Neural cell (in vitro differentiated cells): Measurements from ENCODE around the gene RING1. TPM values are rescaled to one million over a fixed set of nuclear protein-coding genes. Genes with fewer than 3 reads are reported as not detected.

Experiments
- H2AFZ ChIP-seq: fragments of 200-600, 300-800 bp; sonication (generic), shearing (Covaris generic); 2 replicates; pipeline ENCODE4 v1.6.0; 2014; ENCODE audit warnings: low read depth, mild to moderate bottlenecking, antibody characterized with exemption, low read length, moderate library complexity
- H3F3A ChIP-seq: fragments of 200-600 bp; shearing (Covaris generic); 2 replicates; pipeline ENCODE4 v1.6.1; 2016; ENCODE audit warnings: mild to moderate bottlenecking, moderate library complexity, mixed read lengths, antibody characterized with exemption, low read length; ENCODE audit not compliant: insufficient read depth, poor library complexity, severe bottlenecking
- H3K27ac ChIP-seq: fragments of 200-600, 300-800 bp; sonication (generic), shearing (Covaris generic); 2 replicates; pipeline ENCODE4 v1.5.1; 2014; ENCODE audit warnings: mild to moderate bottlenecking, low read length, moderate library complexity
- H3K27me3 ChIP-seq: fragments of 300-800, 200-600 bp; sonication (generic), shearing (Covaris generic); 2 replicates; pipeline ENCODE4 v1.6.0; 2014; ENCODE audit warnings: mild to moderate bottlenecking, low read depth, low read length, moderate library complexity; ENCODE audit not compliant: insufficient read depth
- H3K36me3 ChIP-seq: fragments of 300-800, 200-600 bp; sonication (generic), shearing (Covaris generic); 2 replicates; pipeline ENCODE4 v1.5.1; 2014; ENCODE audit warnings: mild to moderate bottlenecking, antibody characterized with exemption, low read length, moderate library complexity; ENCODE audit not compliant: insufficient read depth
- H3K4me2 ChIP-seq: fragments of 300-800, 200-600 bp; sonication (generic), shearing (Covaris generic); 2 replicates; pipeline ENCODE4 v1.6.0; 2014; ENCODE audit warnings: mild to moderate bottlenecking, low read length
- H3K4me3 ChIP-seq: fragments of 300-800, 200-600 bp; sonication (generic), shearing (Covaris generic); 2 replicates; pipeline ENCODE4 v1.5.1; 2014; ENCODE audit warnings: mild to moderate bottlenecking, low read length, moderate library complexity
- H3K79me2 ChIP-seq: fragments of 200-600 bp; shearing (Covaris generic); replicated peaks from 2 replicates; pipeline ENCODE4 v1.6.0; 2014; ENCODE audit warnings: mild to moderate bottlenecking, low read length, moderate library complexity; ENCODE audit not compliant: insufficient read depth
- H3K9ac ChIP-seq: fragments of 300-800, 200-600 bp; sonication (generic), shearing (Covaris generic); 2 replicates; pipeline ENCODE4 v1.6.1; 2016; ENCODE audit warnings: mild to moderate bottlenecking, low read length, mixed read lengths
- H3K9me2 ChIP-seq: fragments of 200-600 bp; shearing (Covaris generic); 2 replicates; pipeline ENCODE4 v1.6.1; 2016; ENCODE audit warnings: mild to moderate bottlenecking, low read length, mixed read lengths; ENCODE audit not compliant: insufficient read depth
- H3K9me3 ChIP-seq: fragments of 200-600, 300-800 bp; sonication (generic), shearing (Covaris generic); 2 replicates; pipeline ENCODE4 v1.6.1; 2016; ENCODE audit warnings: mild to moderate bottlenecking, mixed run types, low read length, moderate library complexity, mixed read lengths
- H4K20me1 ChIP-seq: fragments of 200-600 bp; shearing (Covaris generic); 2 replicates; pipeline ENCODE4 v1.6.1; 2016; ENCODE audit warnings: mild to moderate bottlenecking, mixed run types; ENCODE audit not compliant: insufficient read depth
- EP300 ChIP-seq: fragments of 450-650 bp; conservative IDR thresholded peaks from 2 replicates; pipeline ENCODE4 v1.6.1; 2014; ENCODE audit warnings: antibody characterized with exemption, mild to moderate bottlenecking, moderate library complexity; ENCODE audit not compliant: poor library complexity, severe bottlenecking
- EZH2 ChIP-seq: fragments of 200-600, 300-800 bp; shearing (Covaris generic), sonication (generic); IDR thresholded peaks from 2 replicates; pipeline ENCODE4 v1.6.1; 2014; ENCODE audit warnings: antibody characterized with exemption, low read length, borderline replicate concordance, mild to moderate bottlenecking; ENCODE audit not compliant: insufficient read depth, poor library complexity, severe bottlenecking
- MXI1 ChIP-seq: fragments of 450-650 bp; conservative IDR thresholded peaks from 2 replicates; pipeline ENCODE4 v1.6.1; 2014; ENCODE audit warnings: antibody characterized with exemption, mild to moderate bottlenecking; ENCODE audit not compliant: poor library complexity, severe bottlenecking
- POLR2AphosphoS5 ChIP-seq: IDR thresholded peaks from 2 replicates; pipeline ENCODE4 v1.6.1; 2012
- RAD21 ChIP-seq: fragments of 450-650 bp; conservative IDR thresholded peaks from 2 replicates; pipeline ENCODE4 v1.6.1; 2014; ENCODE audit warnings: antibody characterized with exemption, mild to moderate bottlenecking, moderate library complexity
- SMC3 ChIP-seq: fragments of 450-650 bp; conservative IDR thresholded peaks from 2 replicates; pipeline ENCODE4 v1.6.1; 2014; ENCODE audit warnings: antibody characterized with exemption, mild to moderate bottlenecking, moderate library complexity; ENCODE audit not compliant: poor library complexity
- TAF1 ChIP-seq: IDR thresholded peaks from 2 replicates; pipeline ENCODE4 v1.6.1; 2012; ENCODE audit warnings: low read depth
- polyA plus RNA-seq: library from polyadenylated mRNA; depleted of rRNA; stranded (reverse); fragments of >200 nt; gene quantifications from 2 replicates; pipeline ENCODE4 v1.2.3, GENCODE V29; 2014
- TF ChIP-seq, protein P1 (sequence below): fragments of 450-650 bp; IDR thresholded peaks from 2 replicates; pipeline ENCODE4 v1.5.1; 2014; ENCODE audit warnings: antibody characterized with exemption, mild to moderate bottlenecking, moderate library complexity; ENCODE audit not compliant: poor library complexity, severe bottlenecking
- TF ChIP-seq, protein P2 (sequence below): IDR thresholded peaks from 2 replicates; pipeline ENCODE4 v1.6.1; 2012; ENCODE audit warnings: borderline replicate concordance

The RING1 gene
- polyA plus RNA-seq, 1 donor from 2014 or later = 107 TPM

DNA sequence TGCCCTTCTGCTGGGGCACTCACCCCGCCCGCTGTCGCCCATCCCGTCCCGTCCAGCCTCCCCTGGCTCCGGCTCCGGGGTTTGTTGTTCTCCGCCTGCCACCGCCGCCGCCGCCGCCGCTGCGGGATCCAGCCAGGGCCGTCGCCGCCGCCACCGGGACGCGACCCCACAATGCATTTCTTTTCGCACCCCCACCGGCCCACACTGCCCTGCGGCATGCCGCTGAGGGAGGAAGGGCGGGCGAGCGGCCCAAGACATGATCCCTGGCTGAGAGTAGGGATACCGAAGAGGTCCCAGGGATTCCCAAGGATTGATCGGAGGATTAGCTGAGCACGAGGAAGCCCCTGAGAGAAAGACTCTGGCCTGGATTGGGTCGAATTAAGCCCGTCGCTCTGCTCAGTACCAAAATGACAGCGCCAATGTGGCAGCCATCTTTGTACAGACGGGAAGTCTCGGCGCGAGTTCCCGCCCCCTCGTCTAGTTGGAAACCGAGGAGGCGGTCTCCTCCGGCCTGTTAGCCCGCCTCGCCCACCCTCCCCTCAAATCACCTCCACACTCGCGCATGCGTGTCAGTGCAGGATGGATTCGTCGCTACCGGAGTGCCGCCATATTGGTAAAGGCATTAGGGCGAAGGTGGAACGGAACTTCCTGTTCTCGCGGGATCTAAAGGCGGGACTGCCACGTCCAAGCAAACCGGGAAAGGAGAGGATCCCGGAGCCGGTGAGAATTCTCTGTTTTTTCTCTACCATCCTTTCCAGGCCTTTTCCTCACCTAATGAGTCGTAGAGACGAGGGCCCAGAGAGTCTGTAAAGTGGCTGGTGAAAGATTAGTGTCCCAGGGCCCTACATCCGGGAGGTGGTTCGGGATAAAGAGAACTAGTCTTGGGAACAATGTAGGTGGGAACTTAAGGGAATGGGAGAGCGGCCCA, 7.8 kb upstream of the RING1 start, which contains the start of the genes RXRB and SLC39A7:
Gene RXRB, minus strand, starts transcription at position 447 of the 928 bp plus-strand sequence. Its CDS starts 189 bp downstream, at position 258.
Gene SLC39A7, plus strand, starts transcription at position 649 of the 928 bp plus-strand sequence. CDS start 379 bp downstream, outside the sequence.
- H4K20me1 ChIP-seq = no peaks in the 10 kb centered on the region
- no peaks in the 10 kb centered on the region for H3F3A ChIP-seq
- H3K27me3 ChIP-seq = no peaks in the 10 kb centered on the region
- H3K36me3 ChIP-seq = peaks cover 7% of the 10 kb centered on the region
- H3K79me2 ChIP-seq = peaks cover 34% of the 10 kb centered on the region
- H2AFZ ChIP-seq = peak within 1 kb of the TSS; percentile 73
- peak within 1 kb of the TSS; percentile 98 for H3K27ac ChIP-seq
- TF ChIP-seq EZH2 = no peak
- peak; percentile 94 for TF ChIP-seq POLR2AphosphoS5
- TF ChIP-seq, protein P1, sequence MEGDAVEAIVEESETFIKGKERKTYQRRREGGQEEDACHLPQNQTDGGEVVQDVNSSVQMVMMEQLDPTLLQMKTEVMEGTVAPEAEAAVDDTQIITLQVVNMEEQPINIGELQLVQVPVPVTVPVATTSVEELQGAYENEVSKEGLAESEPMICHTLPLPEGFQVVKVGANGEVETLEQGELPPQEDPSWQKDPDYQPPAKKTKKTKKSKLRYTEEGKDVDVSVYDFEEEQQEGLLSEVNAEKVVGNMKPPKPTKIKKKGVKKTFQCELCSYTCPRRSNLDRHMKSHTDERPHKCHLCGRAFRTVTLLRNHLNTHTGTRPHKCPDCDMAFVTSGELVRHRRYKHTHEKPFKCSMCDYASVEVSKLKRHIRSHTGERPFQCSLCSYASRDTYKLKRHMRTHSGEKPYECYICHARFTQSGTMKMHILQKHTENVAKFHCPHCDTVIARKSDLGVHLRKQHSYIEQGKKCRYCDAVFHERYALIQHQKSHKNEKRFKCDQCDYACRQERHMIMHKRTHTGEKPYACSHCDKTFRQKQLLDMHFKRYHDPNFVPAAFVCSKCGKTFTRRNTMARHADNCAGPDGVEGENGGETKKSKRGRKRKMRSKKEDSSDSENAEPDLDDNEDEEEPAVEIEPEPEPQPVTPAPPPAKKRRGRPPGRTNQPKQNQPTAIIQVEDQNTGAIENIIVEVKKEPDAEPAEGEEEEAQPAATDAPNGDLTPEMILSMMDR = no peak
- TF ChIP-seq SMC3 = no peak
- peak; percentile 86 for TF ChIP-seq MXI1
- TF ChIP-seq, protein P2, sequence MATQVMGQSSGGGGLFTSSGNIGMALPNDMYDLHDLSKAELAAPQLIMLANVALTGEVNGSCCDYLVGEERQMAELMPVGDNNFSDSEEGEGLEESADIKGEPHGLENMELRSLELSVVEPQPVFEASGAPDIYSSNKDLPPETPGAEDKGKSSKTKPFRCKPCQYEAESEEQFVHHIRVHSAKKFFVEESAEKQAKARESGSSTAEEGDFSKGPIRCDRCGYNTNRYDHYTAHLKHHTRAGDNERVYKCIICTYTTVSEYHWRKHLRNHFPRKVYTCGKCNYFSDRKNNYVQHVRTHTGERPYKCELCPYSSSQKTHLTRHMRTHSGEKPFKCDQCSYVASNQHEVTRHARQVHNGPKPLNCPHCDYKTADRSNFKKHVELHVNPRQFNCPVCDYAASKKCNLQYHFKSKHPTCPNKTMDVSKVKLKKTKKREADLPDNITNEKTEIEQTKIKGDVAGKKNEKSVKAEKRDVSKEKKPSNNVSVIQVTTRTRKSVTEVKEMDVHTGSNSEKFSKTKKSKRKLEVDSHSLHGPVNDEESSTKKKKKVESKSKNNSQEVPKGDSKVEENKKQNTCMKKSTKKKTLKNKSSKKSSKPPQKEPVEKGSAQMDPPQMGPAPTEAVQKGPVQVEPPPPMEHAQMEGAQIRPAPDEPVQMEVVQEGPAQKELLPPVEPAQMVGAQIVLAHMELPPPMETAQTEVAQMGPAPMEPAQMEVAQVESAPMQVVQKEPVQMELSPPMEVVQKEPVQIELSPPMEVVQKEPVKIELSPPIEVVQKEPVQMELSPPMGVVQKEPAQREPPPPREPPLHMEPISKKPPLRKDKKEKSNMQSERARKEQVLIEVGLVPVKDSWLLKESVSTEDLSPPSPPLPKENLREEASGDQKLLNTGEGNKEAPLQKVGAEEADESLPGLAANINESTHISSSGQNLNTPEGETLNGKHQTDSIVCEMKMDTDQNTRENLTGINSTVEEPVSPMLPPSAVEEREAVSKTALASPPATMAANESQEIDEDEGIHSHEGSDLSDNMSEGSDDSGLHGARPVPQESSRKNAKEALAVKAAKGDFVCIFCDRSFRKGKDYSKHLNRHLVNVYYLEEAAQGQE = peak; percentile 92
- peak; percentile 95 for TF ChIP-seq TAF1
- TF ChIP-seq EP300 = peak; percentile 78
- peak; percentile 30 for TF ChIP-seq RAD21
- peak within 1 kb of the TSS; percentile 96 for H3K9ac ChIP-seq
- no peaks in the 10 kb centered on the region for H3K9me2 ChIP-seq
- peak within 1 kb of the TSS; percentile 99 for H3K4me2 ChIP-seq
- H3K9me3 ChIP-seq = no peaks in the 10 kb centered on the region
- H3K4me3 ChIP-seq = peak within 1 kb of the TSS; percentile 92

DNA sequence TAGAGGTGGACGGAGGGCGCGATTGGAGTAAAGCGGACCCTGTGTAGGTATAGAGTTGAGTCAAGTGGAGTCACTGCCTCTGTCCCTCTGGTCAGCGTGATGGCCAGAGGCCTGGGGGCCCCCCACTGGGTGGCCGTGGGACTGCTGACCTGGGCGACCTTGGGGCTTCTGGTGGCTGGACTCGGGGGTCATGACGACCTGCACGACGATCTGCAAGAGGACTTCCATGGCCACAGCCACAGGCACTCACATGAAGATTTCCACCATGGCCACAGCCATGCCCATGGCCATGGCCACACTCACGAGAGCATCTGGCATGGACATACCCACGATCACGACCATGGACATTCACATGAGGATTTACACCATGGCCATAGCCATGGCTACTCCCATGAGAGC, 7.2 kb upstream of the RING1 start:
- Histone ChIP-seq H3K79me2 (peaks cover 34% of the 10 kb centered on the region), H3K27me3 (no peaks in the 10 kb centered on the region), H3F3A (no peaks in the 10 kb centered on the region), H3K4me2 (peak overlapping the region; percentile 99), H3K9ac (peak overlapping the region; percentile 96), H4K20me1 (no peaks in the 10 kb centered on the region), H3K9me2 (no peaks in the 10 kb centered on the region), H2AFZ (peak overlapping the region; percentile 32), H3K36me3 (peaks cover 6% of the 10 kb centered on the region), H3K9me3 (no peaks in the 10 kb centered on the region), H3K4me3 (peak overlapping the region; percentile 92), H3K27ac (peak overlapping the region; percentile 98)
- no peak for TF ChIP-seq EP300
- TF ChIP-seq RAD21 = no peak
